HepG2 (cell line): ENCODE data around the gene SERPINB10. TPM values are rescaled to one million over a fixed set of nuclear protein-coding genes. Genes with fewer than 3 reads are reported as not detected.

Experiments used
- ATAC-seq: fragments of 200-7000 bp; cut with Tn5 transposase; 3 replicates; pipeline ENCODE4 v1.9.1; 2020; ENCODE audit warnings: mild to moderate bottlenecking, moderate library complexity
- BruUV-seq: library from RNA; stranded (reverse); fragments of 400-500 nt; replicated peaks from 2 replicates; lab custom pipeline; 2021; lab: Mats Ljungman, UMichigan
- CTCF ChIA-PET: fragments of 300-600 bp; formaldehyde crosslinking; extraction: SDS; loops from one replicate; lab custom pipeline; 2021; ENCODE audit warnings: low total read pairs, inconsistent platforms, low intra/inter-chr PET ratio; lab: Yijun Ruan, JAX
- POLR2A ChIA-PET: fragments of 350-600 bp; sonication (Branson Sonifier 250); formaldehyde crosslinking; loops from one replicate; lab custom pipeline; 2020; ENCODE audit warnings: antibody characterized with exemption, inconsistent platforms; lab: Yijun Ruan, JAX
- DNase-seq: peaks from one replicate; pipeline ENCODE4 v3.0.0-alpha.2; 2015; ENCODE audit warnings: low spot score
- FAIRE-seq: peaks from 3 replicates; lab custom pipeline; 2011; peaks lifted over from hg19 to GRCh38; lab: Jason Lieb, UNC
- H2AFZ ChIP-seq: one replicate; pipeline ENCODE4 v1.6.1; 2011; ENCODE audit warnings: low read length, inconsistent platforms
- H3K27ac ChIP-seq: fragments of 300-600 bp; 3 replicates; pipeline ENCODE4 v1.8.0; 2011; ENCODE audit warnings: mixed run types, mild to moderate bottlenecking, mixed read lengths, low read length, inconsistent platforms; ENCODE audit not compliant: insufficient read depth; ENCODE audit errors: extremely low read length
- H3K27me3 ChIP-seq, 2 experiments: fragments of 200-600 bp in 1 of 2; 2 replicates in 1 of 2; 3 replicates in 1 of 2; pipeline versions ENCODE4 v1.6.0 to v1.8.0; 2011; ENCODE audit warnings: low read length in 2 of 2, mild to moderate bottlenecking in 2 of 2, moderate library complexity in 2 of 2, inconsistent platforms in 1 of 2; ENCODE audit not compliant: insufficient read depth in 2 of 2, control insufficient read depth in 1 of 2
- H3K36me3 ChIP-seq, 2 experiments: fragments of 200-600 bp in 1 of 2; replicated peaks in 1 of 2; 2 replicates in 1 of 2; 3 replicates in 1 of 2; pipeline versions ENCODE4 v1.5.1 to v1.8.0; 2011; ENCODE audit warnings: low read length in 2 of 2, inconsistent platforms in 1 of 2; ENCODE audit not compliant: insufficient read depth in 2 of 2, control insufficient read depth in 1 of 2
- H3K4me1 ChIP-seq: 2 replicates; pipeline ENCODE4 v1.5.1; 2012; ENCODE audit warnings: low read length, inconsistent platforms; ENCODE audit not compliant: insufficient read depth
- H3K4me2 ChIP-seq: 2 replicates; pipeline ENCODE4 v1.6.0; 2011; ENCODE audit warnings: low read depth, low read length, inconsistent platforms
- H3K4me3 ChIP-seq, 3 experiments: fragments of 200-600 bp in 1 of 3; sonication (generic), shearing (Covaris generic) in 1 of 3; replicated peaks in 1 of 3; 2 replicates each; pipeline ENCODE4 v1.5.1; 2011 to 2016; ENCODE audit warnings: low read length in 3 of 3, inconsistent platforms in 2 of 3, low read depth in 2 of 3, mild to moderate bottlenecking in 2 of 3, control low read depth in 1 of 3, mixed read lengths in 1 of 3; ENCODE audit not compliant: insufficient read depth in 1 of 3
- H3K79me2 ChIP-seq: one replicate; pipeline ENCODE4 v1.6.1; 2011; ENCODE audit warnings: low read length, inconsistent platforms; ENCODE audit not compliant: insufficient read depth
- H3K9ac ChIP-seq: 2 replicates; pipeline ENCODE4 v1.6.0; 2011; ENCODE audit warnings: mild to moderate bottlenecking, low read depth, low read length, inconsistent platforms; ENCODE audit not compliant: insufficient read depth
- H3K9me3 ChIP-seq: 2 replicates; pipeline ENCODE4 v1.5.1; 2012; ENCODE audit warnings: mild to moderate bottlenecking, low read length
- H4K20me1 ChIP-seq: 2 replicates; pipeline ENCODE4 v1.6.0; 2011; ENCODE audit warnings: inconsistent platforms, mild to moderate bottlenecking, low read length, moderate library complexity; ENCODE audit not compliant: insufficient read depth
- MED1 ChIP-seq: sonication (generic); formaldehyde crosslinking; IDR thresholded peaks from 2 replicates; pipeline ENCODE4 v1.4.0; 2020; ENCODE audit warnings: missing genetic modification reagents
- RELA ChIP-seq: sonication (generic); formaldehyde crosslinking; IDR thresholded peaks from 2 replicates; pipeline ENCODE4 v1.4.0; 2020; ENCODE audit warnings: missing genetic modification reagents
- SNRNP70 ChIP-seq: fragments of 200-400 bp; formaldehyde crosslinking; IDR thresholded peaks from 2 replicates; pipeline ENCODE4 v1.6.1; 2017; ENCODE audit warnings: mild to moderate bottlenecking, low read depth, low read length, moderate library complexity
- UBTF ChIP-seq: sonication (generic); formaldehyde crosslinking; IDR thresholded peaks from 2 replicates; pipeline ENCODE4 v1.4.0; 2020; ENCODE audit warnings: mild to moderate bottlenecking, missing genetic modification reagents
- ZBTB20 ChIP-seq: sonication (generic); formaldehyde crosslinking; IDR thresholded peaks from 2 replicates; pipeline ENCODE4 v1.8.1; 2023; ENCODE audit warnings: missing genetic modification reagents, low read depth, mild to moderate bottlenecking, borderline replicate concordance
- WGBS: methylation state at CpG from one replicate; pipeline ENCODE4 v1.1.6; 2017; ENCODE audit warnings: low lambda C conversion rate; 5-methylcytosine and 5-hydroxymethylcytosine counted together
- in situ Hi-C: cut with HindIII; loops from 2 replicates; pipeline ENCODE4 v1.10.0; 2017; ENCODE audit warnings: low pct_unique_long_range_greater_than_20kb; ENCODE audit not compliant: extremely low pct_ligation_motif_present
- intact Hi-C: fragments of 100-400 bp; cut with micrococcal nuclease; formaldehyde crosslinking; loops from one replicate; pipeline ENCODE4 v1.10.0; 2022; ENCODE audit not compliant: unreplicated experiment
- polyA plus RNA-seq, 8 experiments: library from polyadenylated mRNA; depleted of rRNA in 3 of 8; stranded (reverse) in 7 of 8; unstranded in 1 of 8; fragments of >200 nt; fragmentation: Illumina TruSeq in 4 of 8; extraction: Trizol in 4 of 8; gene quantifications; 2 replicates each; pipeline versions ENCODE4 v1.2.1 to v1.2.3, GENCODE V29; 2011 to 2016; ENCODE audit warnings: low read depth in 4 of 8, missing spikeins in 1 of 8, mixed read lengths in 1 of 8; ENCODE audit not compliant: insufficient read depth in 1 of 8
- total RNA-seq, 5 experiments: library from RNA; depleted of rRNA; stranded (reverse); fragments of >200 nt; fragmentation: Illumina TruSeq; extraction: Trizol; gene quantifications; 2 replicates each; pipeline ENCODE4 v1.2.3, GENCODE V29; 2016; ENCODE audit warnings: low read depth in 1 of 5
- TF ChIP-seq, protein P1 (sequence below): IDR thresholded peaks from 2 replicates; pipeline ENCODE4 v1.6.1; 2016; ENCODE audit warnings: low read depth

The SERPINB10 gene
- total and polyA plus RNA-seq, 2 of the 13 experiments (the other 11 are each of a cell fraction or from before 2014, with no cell fraction given): not detected

DNA sequence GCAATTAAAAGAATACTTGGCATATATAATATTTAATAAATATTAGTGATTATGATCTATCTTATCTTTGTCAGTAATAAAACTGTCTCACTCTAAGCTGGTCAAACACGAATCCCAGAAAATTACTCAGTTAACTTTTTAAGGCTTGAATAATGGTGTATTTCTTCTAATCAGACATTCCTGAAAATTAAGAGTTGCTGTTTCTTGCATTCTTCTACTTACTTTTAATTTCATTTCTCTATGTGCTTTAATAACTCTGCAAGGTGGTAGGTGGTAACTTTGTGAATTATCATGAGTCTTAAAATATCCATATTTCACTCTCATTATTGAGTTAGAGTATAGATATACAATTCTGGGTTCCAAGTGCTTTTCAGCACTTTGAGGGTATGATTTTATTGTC is 3.1 kb upstream of the SERPINB10 start (continued):
- TF ChIP-seq, protein P1, sequence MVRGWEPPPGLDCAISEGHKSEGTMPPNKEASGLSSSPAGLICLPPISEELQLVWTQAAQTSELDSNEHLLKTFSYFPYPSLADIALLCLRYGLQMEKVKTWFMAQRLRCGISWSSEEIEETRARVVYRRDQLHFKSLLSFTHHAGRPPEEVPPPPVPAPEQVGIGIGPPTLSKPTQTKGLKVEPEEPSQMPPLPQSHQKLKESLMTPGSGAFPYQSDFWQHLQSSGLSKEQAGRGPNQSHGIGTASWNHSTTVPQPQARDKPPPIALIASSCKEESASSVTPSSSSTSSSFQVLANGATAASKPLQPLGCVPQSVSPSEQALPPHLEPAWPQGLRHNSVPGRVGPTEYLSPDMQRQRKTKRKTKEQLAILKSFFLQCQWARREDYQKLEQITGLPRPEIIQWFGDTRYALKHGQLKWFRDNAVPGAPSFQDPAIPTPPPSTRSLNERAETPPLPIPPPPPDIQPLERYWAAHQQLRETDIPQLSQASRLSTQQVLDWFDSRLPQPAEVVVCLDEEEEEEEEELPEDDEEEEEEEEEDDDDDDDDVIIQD (CRISPR knock-in tag): no peak
- TF ChIP-seq UBTF (CRISPR knock-in tag) (no peak), ZBTB20 (CRISPR knock-in tag) (no peak)
- TF ChIP-seq, all 625 proteins: peak for 0

GRCh38 chr18:63905361-63905760 is 2.4 kb upstream of the SERPINB10 start:
- DNase-seq: no peak
- H3K4me3 ChIP-seq: no peak overlapping the region
- FAIRE-seq: no peak
- no peaks in the 10 kb centered on the region for H4K20me1 ChIP-seq
- no peak overlapping the region for H3K27ac ChIP-seq
- TF ChIP-seq SNRNP70: no peak
- TF ChIP-seq MED1 (CRISPR knock-in tag): no peak
- no peak for TF ChIP-seq RELA (CRISPR knock-in tag)
- WGBS: 62% methylated on average over 2 of the region's 2 CpGs
- H3K36me3 ChIP-seq: no peaks in the 10 kb centered on the region
- ChIA-PET POLR2A (no interaction called here), CTCF (no interaction called here)
- H2AFZ ChIP-seq: no peak overlapping the region
- intact Hi-C loops: no loop called here
- no peaks in the 10 kb centered on the region for H3K4me1 ChIP-seq
- BruUV-seq: no TSS peak
- H3K4me2 ChIP-seq: no peak overlapping the region
- H3K9me3 ChIP-seq: no peaks in the 10 kb centered on the region
- H3K79me2 ChIP-seq: no peaks in the 10 kb centered on the region
- ATAC-seq: no peak
- no peaks in the 10 kb centered on the region for H3K27me3 ChIP-seq
- H3K9ac ChIP-seq: no peak overlapping the region
- in situ Hi-C loops: no loop called here
